ENCODE measurements around the gene EOMES. TPM values are rescaled to one million over a fixed set of nuclear protein-coding genes. Genes with fewer than 3 reads are reported as not detected.

Gene EOMES
- total RNA-seq, 1 experiment from 2014 or later = not detected

- no peak for DNase-seq (ENCODE audit: low read depth)
Measured at GRCh38 chr3:27720899-27721716, 1.0 kb downstream of the EOMES start.

GRCh38 chr3:27719314-27720003 is 2.7 kb downstream of the EOMES start:
- DNase-seq (ENCODE audit: low read depth) = no peak

DNA sequence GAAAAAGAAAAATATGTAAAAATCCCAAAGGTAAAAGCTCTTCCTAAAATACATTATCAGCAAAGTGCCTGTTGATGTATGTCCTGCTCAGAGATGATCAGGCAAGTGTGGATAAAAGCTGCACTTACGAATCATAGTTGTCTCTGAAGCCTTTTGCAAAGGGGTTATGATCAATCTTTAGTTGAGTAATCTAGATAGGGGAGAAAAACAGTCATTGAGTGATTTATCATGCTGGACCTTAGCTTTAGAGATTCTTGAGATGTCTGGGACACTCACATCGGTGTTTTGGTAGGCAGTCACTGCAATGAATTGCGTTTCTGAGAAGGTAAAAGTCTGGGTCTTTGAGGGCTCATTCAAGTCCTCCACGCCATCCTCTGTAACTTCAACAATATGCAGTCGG is 3.7 kb downstream of the EOMES start:
- DNase-seq (ENCODE audit: low read depth) = no peak

DNA sequence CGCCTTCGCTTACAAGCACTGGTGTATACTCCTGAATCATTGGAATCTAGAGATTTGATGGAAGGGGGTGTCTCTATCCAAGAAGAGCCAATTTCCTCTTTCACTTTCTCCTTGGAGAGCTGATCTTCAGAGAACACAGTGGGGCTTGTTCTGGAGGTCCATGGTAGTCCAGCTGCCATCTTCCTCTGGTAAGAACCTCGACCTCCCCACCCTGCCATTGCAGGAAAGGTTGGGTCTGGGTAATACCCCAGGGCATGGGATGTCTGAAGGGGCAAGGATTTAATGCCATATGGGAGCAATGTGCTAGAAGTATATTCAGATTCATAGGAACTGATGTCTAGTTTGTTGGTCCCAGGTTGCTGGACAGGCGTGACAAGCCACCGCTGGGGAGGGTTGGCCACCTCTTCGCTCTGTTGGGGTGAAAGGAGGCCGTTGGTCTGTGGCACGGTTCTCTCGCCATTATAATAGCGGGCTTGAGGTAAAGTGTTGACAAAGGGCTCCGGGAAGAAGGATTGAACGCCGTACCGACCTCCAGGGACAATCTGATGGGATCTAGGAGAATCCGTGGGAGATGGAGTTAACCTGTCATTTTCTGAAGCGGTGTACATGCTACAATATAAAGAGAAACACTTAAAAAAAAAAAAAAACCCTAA is 4.8 kb downstream of the EOMES start:
- DNase-seq (ENCODE audit: low read depth) = no peak

- DNase-seq (ENCODE audit: low read depth) = no peak
Measured at GRCh38 chr3:27716309-27716708, 5.8 kb downstream of the EOMES start.

GRCh38 chr3:27715863-27716262 is 6.3 kb downstream of the EOMES start:
- no peak for DNase-seq (ENCODE audit: low read depth)

DNA sequence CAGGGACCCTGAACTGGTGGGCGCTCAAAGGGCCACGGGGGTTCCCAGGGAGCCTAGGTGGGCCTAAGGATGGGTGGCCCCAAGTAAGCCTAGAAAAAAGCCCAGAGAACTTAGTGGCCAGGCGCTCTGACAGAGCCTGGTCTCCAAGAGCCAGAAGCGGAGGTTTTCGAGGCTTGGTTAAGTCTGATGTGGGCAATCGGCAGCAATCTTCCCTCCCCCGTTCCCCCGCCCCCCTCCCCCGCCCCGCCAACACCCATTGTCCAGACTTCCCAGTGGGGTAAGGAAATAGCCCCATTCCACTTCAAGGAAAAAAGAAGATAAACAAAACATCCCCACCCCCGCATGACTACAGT is 6.7 kb downstream of the EOMES start:
- no peak for DNase-seq (ENCODE audit: low read depth)

GRCh38 chr3:27714692-27715453 is 7.2 kb downstream of the EOMES start:
- DNase-seq (ENCODE audit: low read depth) = no peak

GRCh38 chr3:27714146-27714526 is 8.0 kb downstream of the EOMES start:
- no peak for DNase-seq (ENCODE audit: low read depth)

- DNase-seq (ENCODE audit: low read depth) = no peak
Measured at GRCh38 chr3:27713435-27714145, 8.5 kb downstream of the EOMES start.

GRCh38 chr3:27713078-27713423 is 9.1 kb downstream of the EOMES start:
- DNase-seq (ENCODE audit: low read depth) = peak; percentile 7

- DNase-seq (ENCODE audit: low read depth) = peak; percentile 78
Measured at GRCh38 chr3:27712136-27713077, 9.7 kb downstream of the EOMES start.

DNA sequence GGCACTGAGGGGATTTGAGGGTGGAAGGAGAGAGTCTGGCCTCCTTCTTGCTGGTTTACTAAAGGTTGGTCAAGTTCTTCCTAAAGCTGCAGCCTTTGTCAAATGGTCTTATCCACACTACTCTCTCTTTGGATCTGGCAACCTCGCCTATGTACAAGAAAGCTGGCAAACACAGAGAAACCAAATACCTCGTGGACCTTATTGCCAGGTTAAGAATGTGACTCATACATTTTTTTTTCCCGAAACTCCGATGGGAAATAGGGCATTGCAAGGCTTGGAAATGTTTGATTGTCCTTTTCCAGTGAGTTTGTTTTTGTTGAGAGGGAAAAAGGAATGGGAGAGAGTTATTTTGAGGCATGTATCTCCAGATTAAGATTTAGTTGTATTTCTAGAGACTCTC is 13.9 kb downstream of the EOMES start:
- DNase-seq (ENCODE audit: low read depth) = peak; percentile 8

- DNase-seq (ENCODE audit: low read depth) = no peak
Measured at GRCh38 chr3:27699067-27699466, 23.1 kb downstream of the EOMES start.

GRCh38 chr3:27696906-27697305 is 25.2 kb downstream of the EOMES start:
- no peak for DNase-seq (ENCODE audit: low read depth)

DNA sequence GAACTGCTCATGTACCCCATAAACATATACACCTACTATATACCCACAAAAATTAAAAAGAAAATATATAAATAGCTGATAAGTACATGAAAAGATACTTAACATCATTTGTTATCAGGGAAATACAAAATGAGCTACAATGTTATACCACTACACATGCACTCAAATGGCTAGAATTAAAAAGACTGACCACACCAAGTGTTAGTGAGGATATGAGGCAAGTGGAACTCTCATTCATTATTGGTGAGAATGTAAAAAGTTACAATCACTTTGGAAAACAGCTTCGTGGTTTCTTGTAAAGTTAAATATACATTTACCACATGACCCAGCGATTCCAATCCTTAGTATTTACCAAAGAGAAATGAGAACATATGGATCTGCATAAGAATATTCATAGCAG is 26.5 kb downstream of the EOMES start:
- no peak for DNase-seq (ENCODE audit: low read depth)

GRCh38 chr3:27688053-27688452 is 34.1 kb downstream of the EOMES start:
- no peak for DNase-seq (ENCODE audit: low read depth)

GRCh38 chr3:27686642-27687041 is 35.5 kb downstream of the EOMES start:
- DNase-seq (ENCODE audit: low read depth) = peak; percentile 20

DNA sequence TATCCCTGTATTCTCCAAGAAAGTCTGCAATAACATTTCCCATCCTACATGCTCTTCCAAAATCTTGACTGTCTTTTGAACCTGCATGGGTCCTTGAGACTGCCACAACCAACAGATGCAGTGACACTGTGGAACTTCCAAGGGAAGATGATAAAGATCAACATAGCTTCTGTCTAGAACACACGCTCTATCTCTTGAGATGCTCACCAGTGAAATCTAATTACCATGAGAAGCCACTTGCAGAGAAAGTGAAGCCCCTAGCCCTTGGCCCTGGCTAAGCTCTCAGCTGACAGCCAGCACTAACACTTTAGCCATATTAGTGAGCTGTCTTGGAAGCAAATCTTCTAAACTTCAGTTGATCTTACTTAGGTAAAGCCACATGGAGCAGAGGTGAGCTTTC is 36.6 kb downstream of the EOMES start:
- DNase-seq (ENCODE audit: low read depth) = no peak

DNA sequence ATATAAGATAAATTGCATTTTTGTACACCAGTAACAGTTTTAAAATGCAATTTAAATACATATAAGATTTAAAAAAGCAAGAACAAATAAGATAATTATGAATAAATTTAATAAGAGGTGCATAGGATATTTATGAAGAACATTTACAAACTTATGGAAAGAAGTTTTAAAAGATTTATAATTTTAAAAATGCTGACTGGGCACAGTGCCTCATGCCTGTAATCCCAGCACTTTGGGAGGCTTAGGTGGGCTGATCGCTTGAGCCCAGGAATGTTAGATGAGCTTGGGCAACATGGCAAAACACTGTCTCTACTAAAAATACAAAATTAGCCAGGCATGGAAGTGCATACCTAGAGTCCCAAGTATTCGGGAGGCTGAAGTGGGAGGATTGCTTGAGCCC is 37.8 kb downstream of the EOMES start:
- DNase-seq (ENCODE audit: low read depth) = no peak

Measured in RPMI7951 (cell line).